ENCODE measurements around the gene DCLK2.

GRCh38 chr4:150150629-150151062 is 72.4 kb downstream of the DCLK2 start:
- TF ChIP-seq, protein P1, sequence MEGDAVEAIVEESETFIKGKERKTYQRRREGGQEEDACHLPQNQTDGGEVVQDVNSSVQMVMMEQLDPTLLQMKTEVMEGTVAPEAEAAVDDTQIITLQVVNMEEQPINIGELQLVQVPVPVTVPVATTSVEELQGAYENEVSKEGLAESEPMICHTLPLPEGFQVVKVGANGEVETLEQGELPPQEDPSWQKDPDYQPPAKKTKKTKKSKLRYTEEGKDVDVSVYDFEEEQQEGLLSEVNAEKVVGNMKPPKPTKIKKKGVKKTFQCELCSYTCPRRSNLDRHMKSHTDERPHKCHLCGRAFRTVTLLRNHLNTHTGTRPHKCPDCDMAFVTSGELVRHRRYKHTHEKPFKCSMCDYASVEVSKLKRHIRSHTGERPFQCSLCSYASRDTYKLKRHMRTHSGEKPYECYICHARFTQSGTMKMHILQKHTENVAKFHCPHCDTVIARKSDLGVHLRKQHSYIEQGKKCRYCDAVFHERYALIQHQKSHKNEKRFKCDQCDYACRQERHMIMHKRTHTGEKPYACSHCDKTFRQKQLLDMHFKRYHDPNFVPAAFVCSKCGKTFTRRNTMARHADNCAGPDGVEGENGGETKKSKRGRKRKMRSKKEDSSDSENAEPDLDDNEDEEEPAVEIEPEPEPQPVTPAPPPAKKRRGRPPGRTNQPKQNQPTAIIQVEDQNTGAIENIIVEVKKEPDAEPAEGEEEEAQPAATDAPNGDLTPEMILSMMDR (IDR thresholded peaks at IDR 0.05): no peak
- TF ChIP-seq EZH2 (IDR thresholded peaks at IDR 0.05; ENCODE audit: borderline replicate concordance, insufficient read depth, low read depth, low read length, poor library complexity, severe bottlenecking): no peak
